Upper lobe of right lung (tissue), 1 donor: Measurements from ENCODE around the gene UGT3A1. TPM values are rescaled to one million over a fixed set of nuclear protein-coding genes. Genes with fewer than 3 reads are reported as not detected.

ENCODE experiments used
- ATAC-seq: fragments of 200-7000 bp; cut with Tn5 transposase; one replicate; pipeline ENCODE4 v1.9.1; 2020; ENCODE audit warnings: mild to moderate bottlenecking, moderate library complexity
- DNase-seq: peaks from one replicate; pipeline ENCODE4 v3.0.0-alpha.2; 2020
- H3K27ac ChIP-seq: fragments of 200-600 bp; one replicate; pipeline ENCODE4 v1.8.0; 2022
- H3K27me3 ChIP-seq: fragments of 200-600 bp; one replicate; pipeline ENCODE4 v1.8.0; 2022; ENCODE audit warnings: mild to moderate bottlenecking
- H3K36me3 ChIP-seq: fragments of 200-600 bp; one replicate; pipeline ENCODE4 v1.8.0; 2022
- H3K4me1 ChIP-seq: fragments of 200-600 bp; one replicate; pipeline ENCODE4 v1.8.0; 2022
- H3K4me3 ChIP-seq: fragments of 200-600 bp; one replicate; pipeline ENCODE4 v1.8.0; 2022; ENCODE audit warnings: mild to moderate bottlenecking
- H3K9me3 ChIP-seq: fragments of 200-600 bp; one replicate; pipeline ENCODE4 v1.8.0; 2022
- intact Hi-C: fragments of 100-400 bp; cut with DNase I; formaldehyde crosslinking; loops from one replicate; pipeline ENCODE4 v1.11.0; 2022
- total RNA-seq: library from RNA; stranded (reverse); fragmentation: NEBNext Ultra II Directional; extraction: Animal tissue kit (Norgen Biotek cat#: 25700); gene quantifications from one replicate; pipeline ENCODE4 v1.2.1, GENCODE V29; 2021
- TF ChIP-seq, protein P1 (sequence below): fragments of 200-600 bp; IDR thresholded peaks from one replicate; pipeline ENCODE4 v1.8.0; 2022; ENCODE audit warnings: antibody characterized with exemption
- donor health status: DM: no; HTN: yes; CAD: no; lungs with severe emphysema.

Gene UGT3A1
- total RNA-seq, 1 donor from 2014 or later, result not detected

DNA sequence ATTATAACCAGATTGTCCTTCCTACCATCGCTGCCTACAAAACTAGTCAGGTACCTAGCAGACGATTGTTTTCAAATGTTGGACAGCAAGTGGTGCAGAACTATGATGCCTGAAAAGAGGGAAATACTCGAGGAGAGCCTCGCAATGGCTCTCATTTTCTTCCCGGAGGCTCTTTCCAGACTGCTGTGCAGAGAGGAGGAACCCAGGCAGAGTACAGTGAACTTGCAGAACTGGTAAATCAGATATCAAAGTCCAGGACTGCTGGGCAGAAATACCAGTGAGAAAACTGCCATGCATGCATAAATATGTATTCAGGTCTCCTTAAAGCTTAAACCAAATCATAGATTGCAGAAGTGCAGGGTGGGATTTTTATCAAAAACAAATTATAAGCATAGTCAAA, 26.4 kb upstream of the UGT3A1 start:
- Histone ChIP-seq H3K27me3 (no peaks in the 10 kb centered on the region), H3K4me3 (no peak overlapping the region), H3K36me3 (no peaks in the 10 kb centered on the region), H3K27ac (no peak overlapping the region), H3K9me3 (peaks cover 4% of the 10 kb centered on the region), H3K4me1 (no peaks in the 10 kb centered on the region)
- TF ChIP-seq, protein P1, sequence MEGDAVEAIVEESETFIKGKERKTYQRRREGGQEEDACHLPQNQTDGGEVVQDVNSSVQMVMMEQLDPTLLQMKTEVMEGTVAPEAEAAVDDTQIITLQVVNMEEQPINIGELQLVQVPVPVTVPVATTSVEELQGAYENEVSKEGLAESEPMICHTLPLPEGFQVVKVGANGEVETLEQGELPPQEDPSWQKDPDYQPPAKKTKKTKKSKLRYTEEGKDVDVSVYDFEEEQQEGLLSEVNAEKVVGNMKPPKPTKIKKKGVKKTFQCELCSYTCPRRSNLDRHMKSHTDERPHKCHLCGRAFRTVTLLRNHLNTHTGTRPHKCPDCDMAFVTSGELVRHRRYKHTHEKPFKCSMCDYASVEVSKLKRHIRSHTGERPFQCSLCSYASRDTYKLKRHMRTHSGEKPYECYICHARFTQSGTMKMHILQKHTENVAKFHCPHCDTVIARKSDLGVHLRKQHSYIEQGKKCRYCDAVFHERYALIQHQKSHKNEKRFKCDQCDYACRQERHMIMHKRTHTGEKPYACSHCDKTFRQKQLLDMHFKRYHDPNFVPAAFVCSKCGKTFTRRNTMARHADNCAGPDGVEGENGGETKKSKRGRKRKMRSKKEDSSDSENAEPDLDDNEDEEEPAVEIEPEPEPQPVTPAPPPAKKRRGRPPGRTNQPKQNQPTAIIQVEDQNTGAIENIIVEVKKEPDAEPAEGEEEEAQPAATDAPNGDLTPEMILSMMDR, result no peak
- DNase-seq (no peak), ATAC-seq (no peak)
- intact Hi-C loops, result no loop called here

DNA sequence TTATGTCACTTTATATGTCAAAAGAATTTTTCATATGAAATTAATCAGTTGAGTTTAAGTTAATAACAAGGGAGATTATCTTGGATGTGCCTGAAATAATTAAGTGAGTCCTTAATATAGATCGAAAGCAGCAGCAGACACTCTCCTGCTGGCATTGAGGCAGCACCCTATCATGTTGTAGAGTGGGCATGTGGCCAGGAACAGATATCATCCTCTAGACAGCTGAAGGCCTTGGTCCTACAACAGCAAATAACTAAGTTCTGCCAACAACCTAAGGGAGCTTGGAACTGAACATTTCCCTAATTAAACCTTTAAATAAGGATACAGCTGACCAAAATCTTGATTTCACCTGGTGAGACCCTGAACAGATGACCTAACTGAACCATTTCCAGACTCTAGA, 25.8 kb upstream of the UGT3A1 start:
- Histone ChIP-seq H3K4me1 (no peaks in the 10 kb centered on the region), H3K9me3 (peaks cover 4% of the 10 kb centered on the region), H3K27ac (no peak overlapping the region), H3K36me3 (no peaks in the 10 kb centered on the region), H3K4me3 (no peak overlapping the region), H3K27me3 (no peaks in the 10 kb centered on the region)
- intact Hi-C loops, result no loop called here
- no peak for ATAC-seq
- no peak for DNase-seq
- TF ChIP-seq, protein P1, result no peak

DNA sequence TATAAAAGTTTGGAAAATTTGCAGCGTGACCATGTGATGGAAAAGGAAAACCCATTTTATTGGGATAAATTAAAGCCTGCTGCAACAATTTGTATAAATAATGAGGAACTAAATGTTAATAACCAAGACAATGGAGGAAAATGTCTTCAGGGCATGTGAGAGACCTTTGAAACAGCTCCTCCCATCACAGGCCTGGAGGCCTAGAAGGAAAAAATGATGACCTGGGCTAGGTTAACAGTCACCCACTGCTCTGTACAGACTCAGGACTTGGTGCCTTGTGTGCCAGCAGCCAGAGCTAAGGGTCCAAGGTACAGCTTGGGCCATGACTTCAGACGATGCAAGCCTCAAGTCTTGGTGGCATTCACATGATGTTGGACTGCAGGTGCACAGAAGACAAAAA, 22.0 kb upstream of the UGT3A1 start:
- TF ChIP-seq, protein P1, result no peak
- Histone ChIP-seq H3K4me1 (no peaks in the 10 kb centered on the region), H3K27me3 (no peaks in the 10 kb centered on the region), H3K4me3 (no peak overlapping the region), H3K27ac (no peak overlapping the region), H3K36me3 (no peaks in the 10 kb centered on the region), H3K9me3 (peaks cover 4% of the 10 kb centered on the region)
- ATAC-seq, result no peak
- intact Hi-C loops, result no loop called here
- DNase-seq, result no peak

DNA sequence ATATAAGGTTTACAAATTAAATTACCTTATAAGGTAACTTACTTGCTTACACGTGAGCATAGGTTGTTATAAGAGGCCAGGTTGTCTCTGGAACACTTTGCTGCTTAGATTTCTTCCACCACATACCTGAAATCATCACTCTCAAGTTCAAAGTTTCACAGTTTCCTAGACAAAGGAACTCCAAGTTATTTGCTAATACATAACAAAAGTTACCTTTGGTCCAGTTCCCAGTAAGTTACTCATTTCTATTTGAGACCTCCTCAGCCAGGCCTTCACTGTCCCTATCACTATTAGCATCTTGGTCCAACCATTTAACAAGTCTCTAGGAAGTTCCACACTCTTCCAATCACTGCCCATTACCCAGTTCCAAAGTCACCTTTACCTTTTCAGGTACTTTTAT, 18.5 kb upstream of the UGT3A1 start:
- intact Hi-C loops, result no loop called here
- no peak for DNase-seq
- Histone ChIP-seq H3K27ac (no peak overlapping the region), H3K4me1 (no peaks in the 10 kb centered on the region), H3K9me3 (peaks cover 4% of the 10 kb centered on the region), H3K27me3 (no peaks in the 10 kb centered on the region), H3K36me3 (no peaks in the 10 kb centered on the region), H3K4me3 (no peak overlapping the region)
- no peak for ATAC-seq
- TF ChIP-seq, protein P1, result no peak

DNA sequence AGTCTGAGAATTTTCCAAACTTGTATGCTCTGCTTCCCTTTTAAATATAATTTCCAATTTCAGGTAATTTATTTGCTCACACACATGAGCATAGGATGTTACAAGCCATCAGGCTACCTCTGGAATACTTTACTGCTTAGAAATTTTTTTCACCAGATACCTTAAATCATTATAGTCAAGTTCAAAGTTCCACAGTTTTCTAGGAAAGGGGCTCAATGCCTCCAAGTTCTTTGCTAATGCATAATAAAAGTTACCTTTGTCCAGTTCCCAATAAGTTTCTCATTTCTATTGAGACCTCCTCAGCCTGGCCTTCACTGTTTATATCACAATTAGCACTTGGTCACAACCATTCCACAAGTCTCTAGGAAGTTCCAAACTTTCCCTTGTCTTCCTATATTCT, 16.2 kb upstream of the UGT3A1 start:
- Histone ChIP-seq H3K27ac (no peak overlapping the region), H3K9me3 (no peaks in the 10 kb centered on the region), H3K4me1 (no peaks in the 10 kb centered on the region), H3K27me3 (no peaks in the 10 kb centered on the region), H3K4me3 (no peak overlapping the region), H3K36me3 (no peaks in the 10 kb centered on the region)
- TF ChIP-seq, protein P1, result no peak
- no peak for ATAC-seq
- DNase-seq, result no peak
- intact Hi-C loops, result no loop called here

DNA sequence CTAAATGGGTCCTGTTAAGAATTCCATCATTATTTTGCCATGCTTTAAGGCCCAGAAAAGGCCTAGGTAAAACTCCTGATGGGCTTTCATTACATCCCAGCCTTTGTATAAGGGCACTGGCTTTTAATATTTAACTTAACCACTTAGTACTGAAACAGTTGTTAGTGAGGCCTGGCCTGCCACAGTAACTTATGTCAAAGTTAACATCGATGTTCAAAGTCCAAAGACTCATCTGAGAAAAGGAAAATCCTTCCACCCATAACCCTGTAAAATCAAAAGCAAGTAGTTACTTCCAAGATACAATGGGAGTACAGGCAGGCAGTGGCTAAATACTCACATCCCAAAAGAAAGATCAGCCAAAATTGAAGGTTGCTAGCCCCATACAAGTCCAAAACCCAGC, 15.0 kb upstream of the UGT3A1 start:
- TF ChIP-seq, protein P1, result no peak

More for the DNA sequence above, 15.0 kb upstream of the UGT3A1 start:
- H3K27ac ChIP-seq, result no peak overlapping the region
- no peaks in the 10 kb centered on the region for H3K27me3 ChIP-seq
- intact Hi-C loops, result no loop called here
- H3K9me3 ChIP-seq, result no peaks in the 10 kb centered on the region
- no peak overlapping the region for H3K4me3 ChIP-seq
- DNase-seq, result no peak
- no peaks in the 10 kb centered on the region for H3K4me1 ChIP-seq
- H3K36me3 ChIP-seq, result no peaks in the 10 kb centered on the region
- no peak for ATAC-seq
